IMR-90 (cell line): Measurements from ENCODE around the gene ATP4A.

Source experiments
- CHD1 ChIP-seq: IDR thresholded peaks from 2 replicates; pipeline ENCODE4 v1.6.1; 2012; ENCODE audit warnings: low read depth, low read length, improper control_type of control experiment
- FOS ChIP-seq: fragments of 150-350 bp; IDR thresholded peaks from 2 replicates; pipeline ENCODE4 v1.6.1; 2016; ENCODE audit warnings: low read depth, low read length
- MXI1 ChIP-seq: IDR thresholded peaks from 2 replicates; pipeline ENCODE4 v1.6.1; 2012; ENCODE audit warnings: low read depth, mild to moderate bottlenecking, low read length, moderate library complexity, borderline replicate concordance
- POLR2A ChIP-seq: IDR thresholded peaks from 2 replicates; pipeline ENCODE4 v1.6.1; 2012; ENCODE audit warnings: mild to moderate bottlenecking, low read depth, low read length
- RCOR1 ChIP-seq: IDR thresholded peaks from 2 replicates; pipeline ENCODE4 v1.6.1; 2012; ENCODE audit warnings: mild to moderate bottlenecking, low read length, improper control_type of control experiment; ENCODE audit not compliant: insufficient replicate concordance
- SMC3 ChIP-seq: fragments of 150-350 bp; IDR thresholded peaks from 2 replicates; pipeline ENCODE4 v1.6.1; 2016; ENCODE audit warnings: low read depth, mild to moderate bottlenecking, antibody characterized with exemption, low read length, moderate library complexity
- TF ChIP-seq, protein P1 (sequence below): conservative IDR thresholded peaks from 2 replicates; pipeline ENCODE4 v1.5.1; 2012; ENCODE audit warnings: mild to moderate bottlenecking, low read depth, low read length, improper control_type of control experiment

- TF ChIP-seq, protein P1, sequence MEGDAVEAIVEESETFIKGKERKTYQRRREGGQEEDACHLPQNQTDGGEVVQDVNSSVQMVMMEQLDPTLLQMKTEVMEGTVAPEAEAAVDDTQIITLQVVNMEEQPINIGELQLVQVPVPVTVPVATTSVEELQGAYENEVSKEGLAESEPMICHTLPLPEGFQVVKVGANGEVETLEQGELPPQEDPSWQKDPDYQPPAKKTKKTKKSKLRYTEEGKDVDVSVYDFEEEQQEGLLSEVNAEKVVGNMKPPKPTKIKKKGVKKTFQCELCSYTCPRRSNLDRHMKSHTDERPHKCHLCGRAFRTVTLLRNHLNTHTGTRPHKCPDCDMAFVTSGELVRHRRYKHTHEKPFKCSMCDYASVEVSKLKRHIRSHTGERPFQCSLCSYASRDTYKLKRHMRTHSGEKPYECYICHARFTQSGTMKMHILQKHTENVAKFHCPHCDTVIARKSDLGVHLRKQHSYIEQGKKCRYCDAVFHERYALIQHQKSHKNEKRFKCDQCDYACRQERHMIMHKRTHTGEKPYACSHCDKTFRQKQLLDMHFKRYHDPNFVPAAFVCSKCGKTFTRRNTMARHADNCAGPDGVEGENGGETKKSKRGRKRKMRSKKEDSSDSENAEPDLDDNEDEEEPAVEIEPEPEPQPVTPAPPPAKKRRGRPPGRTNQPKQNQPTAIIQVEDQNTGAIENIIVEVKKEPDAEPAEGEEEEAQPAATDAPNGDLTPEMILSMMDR, result no peak
- TF ChIP-seq POLR2A (no peak), SMC3 (no peak), MXI1 (no peak), FOS (no peak), RCOR1 (no peak), CHD1 (no peak)
Observed at GRCh38 chr19:35556025-35556590, 7.3 kb downstream of the ATP4A start.
